AG04450 (cell line): Measurements from ENCODE around the gene EXT2. TPM values are rescaled to one million over a fixed set of nuclear protein-coding genes. Genes with fewer than 3 reads are reported as not detected.

ENCODE experiments used
- CTCF ChIA-PET: fragments of 300-600, 350-600 bp; formaldehyde crosslinking; extraction: SDS; loops from one replicate; lab custom pipeline; 2022; ENCODE audit warnings: antibody characterized with exemption, inconsistent platforms; lab: Charles Lee
- POLR2A ChIA-PET: fragments of 350-600 bp; formaldehyde crosslinking; extraction: SDS; loops from one replicate; lab custom pipeline; 2021; ENCODE audit warnings: antibody characterized with exemption, inconsistent platforms; lab: Yijun Ruan, JAX
- DNase-seq: peaks from one replicate; pipeline ENCODE4 v3.0.0-alpha.2; 2011; ENCODE audit warnings: low read depth, low spot score
- H3K27ac ChIP-seq: one replicate; pipeline ENCODE4 v1.5.1; 2012; ENCODE audit warnings: low read depth, low read length, control low read depth
- H3K27me3 ChIP-seq: one replicate; pipeline ENCODE4 v1.6.0; 2012; ENCODE audit warnings: low read length; ENCODE audit not compliant: control insufficient read depth, insufficient read depth
- H3K4me3 ChIP-seq: 2 replicates; pipeline ENCODE4 v1.5.1; 2011; ENCODE audit warnings: mild to moderate bottlenecking, low read depth, low read length, control low read depth
- H3K9me3 ChIP-seq: 2 replicates; pipeline ENCODE4 v1.5.1; 2012; ENCODE audit warnings: low read length; ENCODE audit not compliant: control insufficient read depth, insufficient read depth
- CTCF ChIP-seq: IDR thresholded peaks from 2 replicates; pipeline ENCODE4 v1.5.1; 2011; ENCODE audit warnings: low read depth, low read length, control low read depth, inconsistent platforms
- polyA plus RNA-seq: library from polyadenylated mRNA; depleted of rRNA; stranded (reverse); fragments of >200 nt; gene quantifications from 2 replicates; pipeline ENCODE4 v1.2.3, GENCODE V29; 2011

The EXT2 gene
- polyA plus RNA-seq, 1 experiment: 138 TPM

DNA sequence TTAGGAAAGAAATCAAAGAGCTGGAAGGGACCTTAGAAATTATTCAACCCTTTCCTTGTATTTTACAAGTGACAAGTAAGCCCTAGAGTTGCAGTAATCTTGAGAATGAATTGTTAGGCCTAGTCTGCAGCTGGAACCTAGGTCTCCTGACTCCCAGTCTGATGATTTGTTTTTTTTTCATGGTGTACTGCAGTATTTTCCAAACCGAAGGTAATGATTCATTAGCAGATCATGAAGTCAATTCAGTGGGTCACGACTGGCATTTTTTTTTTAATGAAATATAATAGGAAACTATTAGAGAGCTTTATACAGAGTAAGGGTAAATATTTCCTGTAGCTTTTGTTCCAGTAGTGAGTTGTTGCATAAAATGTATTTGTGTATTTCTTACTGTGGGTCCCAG, 42.8 kb downstream of the EXT2 start:
- CTCF ChIA-PET: interaction anchor here (0.7 to 1.6 kb wide), 6 partner anchors 19 to 401 kb away, joined by 3 to 5 read pairs (median 3); partner anchors contain the start of gene EXT2
- H3K27ac ChIP-seq: no peak overlapping the region
- TF ChIP-seq CTCF: no peak

GRCh38 chr11:44138980-44139379, 43.5 kb downstream of the EXT2 start:
- CTCF ChIA-PET: interaction anchor here (0.7 to 1.3 kb wide), 6 partner anchors 9 to 208 kb away, joined by 3 to 6 read pairs (median 3); no protein-coding TSS in a partner anchor
- POLR2A ChIA-PET: interaction anchor here (0.7 kb wide), 1 partner anchor 426 kb away, joined by 7 read pairs; no protein-coding TSS in a partner anchor
- no peak overlapping the region for H3K27ac ChIP-seq
- DNase-seq: no peak
- H3K4me3 ChIP-seq: no peak overlapping the region
- no peaks in the 10 kb centered on the region for H3K9me3 ChIP-seq
- no peak for TF ChIP-seq CTCF
- H3K27me3 ChIP-seq: no peaks in the 10 kb centered on the region

More for the DNA sequence above, 42.8 kb downstream of the EXT2 start:
- no peak for DNase-seq
- no peaks in the 10 kb centered on the region for H3K27me3 ChIP-seq
- POLR2A ChIA-PET: no interaction called here
- no peak overlapping the region for H3K4me3 ChIP-seq
- H3K9me3 ChIP-seq: no peaks in the 10 kb centered on the region

DNA sequence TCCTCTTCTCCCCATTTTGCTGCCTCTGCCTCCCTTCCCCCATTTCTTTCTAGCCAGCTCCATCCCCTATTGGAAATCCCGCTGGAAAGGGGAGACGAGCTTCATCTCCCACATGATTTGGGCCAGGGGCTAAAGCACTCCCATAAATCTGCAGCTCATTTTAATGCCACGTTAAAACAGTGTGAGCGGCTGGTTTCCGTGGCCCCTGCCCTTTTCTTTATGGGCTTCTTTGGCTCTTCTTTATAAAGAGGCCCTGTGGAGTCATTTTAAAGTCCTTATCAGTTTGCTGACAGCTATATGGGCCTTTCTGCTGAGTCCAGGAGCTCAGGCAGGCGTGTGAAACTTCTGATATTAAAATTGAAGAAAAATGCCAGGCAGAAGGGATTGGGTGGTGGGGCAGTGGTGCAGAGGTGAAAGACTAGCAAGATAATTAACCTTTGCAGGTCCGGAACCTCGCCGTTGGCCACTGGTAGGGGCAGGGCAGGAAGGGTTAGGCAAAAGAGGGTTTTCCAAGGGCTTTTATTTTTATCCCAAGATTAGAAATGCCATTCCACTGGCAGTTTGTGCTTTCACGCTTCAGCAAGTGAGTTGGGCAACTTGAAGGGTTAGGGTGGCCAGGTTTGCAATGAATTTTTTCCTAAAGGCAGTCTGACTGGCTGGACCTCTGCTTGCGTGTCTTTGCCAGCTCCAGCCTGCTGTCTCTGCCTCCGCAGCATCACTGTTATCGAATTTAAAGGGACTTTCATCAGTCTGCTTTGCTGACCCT, 44.3 kb downstream of the EXT2 start:
- no peak for DNase-seq
- H3K27me3 ChIP-seq: no peaks in the 10 kb centered on the region
- ChIA-PET CTCF (interaction anchor here (0.7 to 1.3 kb wide), 6 partner anchors 10 to 207 kb away, joined by 3 to 6 read pairs (median 4); partner anchors contain the start of gene EXT2), POLR2A (interaction anchor here (0.7 kb wide), 1 partner anchor 425 kb away, joined by 7 read pairs; no protein-coding TSS in a partner anchor)
- H3K27ac ChIP-seq: no peak overlapping the region
- no peaks in the 10 kb centered on the region for H3K9me3 ChIP-seq
- TF ChIP-seq CTCF: no peak
- H3K4me3 ChIP-seq: no peak overlapping the region

- Histone ChIP-seq H3K9me3 (no peaks in the 10 kb centered on the region), H3K27ac (no peak overlapping the region), H3K4me3 (no peak overlapping the region), H3K27me3 (no peaks in the 10 kb centered on the region)
- no peak for DNase-seq
- CTCF ChIA-PET: interaction anchor here (1.2 kb wide), 1 partner anchor 45 kb away, joined by 4 read pairs; the partner anchor contains the start of gene EXT2
- POLR2A ChIA-PET: no interaction called here
- TF ChIP-seq CTCF: no peak
These were observed 44.9 kb downstream of the EXT2 start for GRCh38 chr11:44140372-44140771.

DNA sequence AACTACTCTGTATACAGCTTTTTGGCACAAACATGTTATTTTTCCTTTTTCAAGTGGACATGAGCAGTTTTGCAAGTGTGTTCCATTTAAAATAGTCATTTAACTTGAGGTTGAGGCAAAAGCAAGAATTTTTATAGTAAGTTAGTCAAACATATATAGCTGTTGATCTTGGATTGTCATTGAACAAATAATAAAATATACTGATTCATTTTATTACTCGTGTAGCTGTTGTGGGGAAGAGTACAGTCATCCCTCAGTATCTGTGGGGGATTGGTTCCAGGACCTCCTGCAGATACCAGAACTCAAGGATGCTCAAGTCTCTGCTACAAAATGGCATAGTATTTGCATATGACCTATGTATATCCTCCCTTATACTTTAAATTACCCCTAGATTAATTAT, 45.3 kb downstream of the EXT2 start:
- Histone ChIP-seq H3K4me3 (no peak overlapping the region), H3K9me3 (no peaks in the 10 kb centered on the region), H3K27ac (no peak overlapping the region), H3K27me3 (no peaks in the 10 kb centered on the region)
- CTCF ChIA-PET: interaction anchor here (1.2 kb wide), 1 partner anchor 46 kb away, joined by 4 read pairs; the partner anchor contains the start of gene EXT2
- DNase-seq: no peak
- no peak for TF ChIP-seq CTCF
- POLR2A ChIA-PET: no interaction called here
